ENCODE results near the gene C5orf22.

Gene C5orf22

GRCh38 chr5:31569068-31569467, 37.0 kb downstream of the C5orf22 start:
- no peak overlapping the region for H3K27ac ChIP-seq
- TF ChIP-seq, protein P1, sequence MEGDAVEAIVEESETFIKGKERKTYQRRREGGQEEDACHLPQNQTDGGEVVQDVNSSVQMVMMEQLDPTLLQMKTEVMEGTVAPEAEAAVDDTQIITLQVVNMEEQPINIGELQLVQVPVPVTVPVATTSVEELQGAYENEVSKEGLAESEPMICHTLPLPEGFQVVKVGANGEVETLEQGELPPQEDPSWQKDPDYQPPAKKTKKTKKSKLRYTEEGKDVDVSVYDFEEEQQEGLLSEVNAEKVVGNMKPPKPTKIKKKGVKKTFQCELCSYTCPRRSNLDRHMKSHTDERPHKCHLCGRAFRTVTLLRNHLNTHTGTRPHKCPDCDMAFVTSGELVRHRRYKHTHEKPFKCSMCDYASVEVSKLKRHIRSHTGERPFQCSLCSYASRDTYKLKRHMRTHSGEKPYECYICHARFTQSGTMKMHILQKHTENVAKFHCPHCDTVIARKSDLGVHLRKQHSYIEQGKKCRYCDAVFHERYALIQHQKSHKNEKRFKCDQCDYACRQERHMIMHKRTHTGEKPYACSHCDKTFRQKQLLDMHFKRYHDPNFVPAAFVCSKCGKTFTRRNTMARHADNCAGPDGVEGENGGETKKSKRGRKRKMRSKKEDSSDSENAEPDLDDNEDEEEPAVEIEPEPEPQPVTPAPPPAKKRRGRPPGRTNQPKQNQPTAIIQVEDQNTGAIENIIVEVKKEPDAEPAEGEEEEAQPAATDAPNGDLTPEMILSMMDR (conservative IDR thresholded peaks at IDR 0.05), result no peak
- TF ChIP-seq ZFX (IDR thresholded peaks at IDR 0.05), result no peak

GRCh38 chr5:31573494-31574142, 41.5 kb downstream of the C5orf22 start:
- TF ChIP-seq ZFX (IDR thresholded peaks at IDR 0.05), result no peak
- TF ChIP-seq, protein P1 (conservative IDR thresholded peaks at IDR 0.05), result no peak
- H3K27ac ChIP-seq, result no peak overlapping the region

GRCh38 chr5:31574772-31575171, 42.7 kb downstream of the C5orf22 start:
- TF ChIP-seq, protein P1 (conservative IDR thresholded peaks at IDR 0.05), result no peak
- TF ChIP-seq ZFX (IDR thresholded peaks at IDR 0.05), result no peak
- H3K27ac ChIP-seq, result no peak overlapping the region

- no peak overlapping the region for H3K27ac ChIP-seq
- TF ChIP-seq ZFX (IDR thresholded peaks at IDR 0.05), result no peak
- TF ChIP-seq, protein P1 (conservative IDR thresholded peaks at IDR 0.05), result no peak
Measured at GRCh38 chr5:31577438-31577837, 45.3 kb downstream of the C5orf22 start.

DNA sequence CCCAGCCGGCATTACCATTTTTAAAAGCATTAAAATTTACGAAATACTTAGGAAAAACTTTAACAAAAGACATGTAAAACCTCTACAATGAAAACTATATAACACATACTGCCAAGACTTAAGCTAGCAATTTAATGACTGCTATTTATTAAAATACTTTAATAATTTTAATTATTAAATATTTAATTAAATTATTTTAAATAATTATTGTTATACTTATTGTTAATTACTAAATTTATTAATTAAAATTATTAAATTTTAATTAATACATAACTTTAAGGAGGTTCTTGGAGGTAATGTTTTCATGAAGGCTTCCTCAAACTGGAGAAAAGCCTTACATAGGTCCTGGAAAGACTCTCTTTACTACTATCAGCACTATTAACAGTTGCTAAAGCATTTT, 47.5 kb downstream of the C5orf22 start:
- no peak overlapping the region for H3K27ac ChIP-seq
- no peak for TF ChIP-seq ZFX (IDR thresholded peaks at IDR 0.05)
- TF ChIP-seq, protein P1 (conservative IDR thresholded peaks at IDR 0.05), result no peak

GRCh38 chr5:31581498-31582099, 49.5 kb downstream of the C5orf22 start:
- TF ChIP-seq ZFX (IDR thresholded peaks at IDR 0.05), result no peak
- TF ChIP-seq, protein P1 (conservative IDR thresholded peaks at IDR 0.05), result peak; percentile 76

DNA sequence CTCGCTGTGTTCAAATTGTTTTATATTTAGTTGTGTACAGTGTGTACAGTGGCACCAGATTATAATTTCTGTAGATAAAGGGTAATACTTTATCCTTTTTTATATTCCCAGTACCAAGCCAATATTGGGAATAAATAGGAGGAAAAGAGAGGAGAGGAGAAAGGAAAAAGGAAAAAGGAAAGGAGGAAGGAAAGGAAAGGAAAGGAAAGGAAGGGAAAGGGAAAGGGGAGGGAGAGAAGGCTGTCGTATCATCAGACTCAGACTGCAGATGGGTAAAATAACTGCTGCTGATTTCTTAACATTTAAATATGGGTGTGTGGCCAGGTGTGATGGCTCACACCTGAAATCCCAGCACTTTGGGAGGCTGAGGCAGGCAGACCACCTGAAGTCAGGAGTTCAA, 51.0 kb downstream of the C5orf22 start:
- TF ChIP-seq, protein P1 (conservative IDR thresholded peaks at IDR 0.05), result no peak
- no peak overlapping the region for H3K27ac ChIP-seq

More at GRCh38 chr5:31581498-31582099, 49.5 kb downstream of the C5orf22 start:
- no peak overlapping the region for H3K27ac ChIP-seq
